H7 (cell line): ENCODE measurements around the gene LDLR. TPM values are rescaled to one million over a fixed set of nuclear protein-coding genes. Genes with fewer than 3 reads are reported as not detected.
A peak's percentile ranks its signal among the peaks of the same experiment; 100 is the strongest.
"Not testable (repeated sequence)": the region's sequence is repeated elsewhere in the genome, so short reads cannot be mapped to it uniquely, and the experiment has no call there.

Experiments
- DNase-seq: peaks from one replicate; pipeline ENCODE4 v3.0.0; 2012
- H3K27me3 ChIP-seq: 2 replicates; pipeline ENCODE4 v1.6.0; 2011; ENCODE audit warnings: mild to moderate bottlenecking, low read length; ENCODE audit not compliant: control insufficient read depth, insufficient read depth
- H3K36me3 ChIP-seq: replicated peaks from 2 replicates; pipeline ENCODE4 v1.5.1; 2011; ENCODE audit warnings: low read length; ENCODE audit not compliant: control insufficient read depth, insufficient read depth
- H3K4me3 ChIP-seq: 2 replicates; pipeline ENCODE4 v1.5.1; 2011; ENCODE audit warnings: low read depth, mild to moderate bottlenecking, control low read depth, low read length, moderate library complexity; ENCODE audit not compliant: insufficient read depth
- total RNA-seq: library from RNA; depleted of rRNA; stranded (reverse); fragments of >200 nt; shearing (Covaris generic); gene quantifications from 2 replicates; pipeline ENCODE4 v1.2.3, GENCODE V29; 2014

Gene LDLR
- total RNA-seq, 1 experiment from 2014 or later, result 144 TPM

GRCh38 chr19:11154683-11155047 is 65.4 kb downstream of the LDLR start:
- H3K36me3 ChIP-seq, result peaks cover 1% of the 10 kb centered on the region; the same call in 1 of the 2 replicates
- H3K27me3 ChIP-seq, result no peaks in the 10 kb centered on the region
- H3K4me3 ChIP-seq, result peak overlapping the region; percentile 99
- DNase-seq, result no peak

GRCh38 chr19:11155373-11156120 is 66.3 kb downstream of the LDLR start, which contains the start of gene SPC24:
SPC24 (minus strand) TSS chr19:11155782; CDS start chr19:11155776, 6 bp downstream.
- Histone ChIP-seq H3K4me3 (peak within 1 kb of the TSS; percentile 99), H3K27me3 (no peaks in the 10 kb centered on the region), H3K36me3 (peaks cover 1% of the 10 kb centered on the region; the same call in 1 of the 2 replicates)
- peak; percentile 100 for DNase-seq

GRCh38 chr19:11159598-11160439 is 70.6 kb downstream of the LDLR start:
- H3K27me3 ChIP-seq, result no peaks in the 10 kb centered on the region
- H3K36me3 ChIP-seq, result no peaks in the 10 kb centered on the region
- H3K4me3 ChIP-seq, result no peak overlapping the region
- peak; percentile 54 for DNase-seq

GRCh38 chr19:11160440-11160768 is 71.1 kb downstream of the LDLR start:
- not testable (repeated sequence) for H3K4me3 ChIP-seq, H3K27me3 ChIP-seq, H3K36me3 ChIP-seq, DNase-seq

GRCh38 chr19:11164296-11164695 is 75.0 kb downstream of the LDLR start:
- H3K27me3 ChIP-seq, result no peaks in the 10 kb centered on the region
- H3K4me3 ChIP-seq, result no peak overlapping the region
- no peak for DNase-seq
- peaks cover 4% of the 10 kb centered on the region for H3K36me3 ChIP-seq

- Histone ChIP-seq H3K4me3 (no peak overlapping the region), H3K27me3 (no peaks in the 10 kb centered on the region), H3K36me3 (peaks cover 4% of the 10 kb centered on the region)
- no peak for DNase-seq
Measured at GRCh38 chr19:11164879-11165406, 75.7 kb downstream of the LDLR start.

- Histone ChIP-seq H3K4me3 (no peak overlapping the region), H3K27me3 (no peaks in the 10 kb centered on the region), H3K36me3 (peaks cover 4% of the 10 kb centered on the region)
- DNase-seq, result no peak
Measured at GRCh38 chr19:11165486-11166030, 76.3 kb downstream of the LDLR start.

GRCh38 chr19:11166281-11167142 is 77.2 kb downstream of the LDLR start:
- Histone ChIP-seq H3K36me3 (peaks cover 4% of the 10 kb centered on the region), H3K27me3 (no peaks in the 10 kb centered on the region)

GRCh38 chr19:11168568-11168967 is 79.3 kb downstream of the LDLR start:
- H3K36me3 ChIP-seq, result peaks cover 6% of the 10 kb centered on the region
- no peak for DNase-seq
- no peaks in the 10 kb centered on the region for H3K27me3 ChIP-seq
- H3K4me3 ChIP-seq, result no peak overlapping the region

More at GRCh38 chr19:11166281-11167142, 77.2 kb downstream of the LDLR start:
- no peak overlapping the region for H3K4me3 ChIP-seq
- DNase-seq, result no peak

- Histone ChIP-seq H3K36me3 (peaks cover 13% of the 10 kb centered on the region), H3K27me3 (no peaks in the 10 kb centered on the region), H3K4me3 (no peak overlapping the region)
- no peak for DNase-seq
Measured at GRCh38 chr19:11169896-11170678, 80.8 kb downstream of the LDLR start.

- Histone ChIP-seq H3K27me3 (no peaks in the 10 kb centered on the region), H3K4me3 (no peak overlapping the region), H3K36me3 (peaks cover 15% of the 10 kb centered on the region)
- no peak for DNase-seq
Measured at GRCh38 chr19:11171144-11171543, 81.9 kb downstream of the LDLR start.

- no peaks in the 10 kb centered on the region for H3K27me3 ChIP-seq
Measured at GRCh38 chr19:11172576-11172975, 83.3 kb downstream of the LDLR start.

GRCh38 chr19:11173516-11174155 is 84.4 kb downstream of the LDLR start:
- Histone ChIP-seq H3K36me3 (peaks cover 14% of the 10 kb centered on the region), H3K27me3 (no peaks in the 10 kb centered on the region), H3K4me3 (no peak overlapping the region)
- no peak for DNase-seq

More at GRCh38 chr19:11172576-11172975, 83.3 kb downstream of the LDLR start:
- H3K36me3 ChIP-seq, result peaks cover 15% of the 10 kb centered on the region
- DNase-seq, result no peak
- H3K4me3 ChIP-seq, result no peak overlapping the region
